Stimulated activated CD4-positive, alpha-beta T cell treated with anti-CD3 and anti-CD28 coated beads, Interleukin-4, amount 100 ng/mL, for 1 hour (primary cell): Measurements from ENCODE around the gene IL1RAPL1.

Experiments
- DNase-seq: peaks from one replicate; pipeline ENCODE4 v3.0.0-alpha.2; 2020

The IL1RAPL1 gene

DNA sequence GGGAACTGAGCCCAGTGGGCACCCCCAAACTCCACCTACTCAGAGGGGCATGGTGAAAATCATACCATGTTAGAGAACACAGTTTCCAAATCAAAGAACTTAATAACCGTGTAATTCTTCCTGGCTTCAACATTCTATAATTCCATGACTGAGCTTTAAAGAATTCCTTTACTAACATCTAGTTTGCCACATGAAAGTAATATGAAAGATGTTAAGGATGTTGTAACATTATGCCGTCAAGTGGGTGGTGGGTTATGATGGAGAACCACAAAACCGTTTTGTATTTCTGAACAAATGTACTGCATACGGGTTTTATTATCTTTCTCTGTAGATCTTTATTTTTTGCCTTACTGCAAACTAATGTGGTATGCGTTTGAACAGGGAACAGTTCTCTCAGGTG is 1079.1 kb downstream of the IL1RAPL1 start:
- DNase-seq = no peak

GRCh38 chrX:29671421-29671820 is 1084.2 kb downstream of the IL1RAPL1 start:
- no peak for DNase-seq

GRCh38 chrX:29687687-29688086 is 1100.4 kb downstream of the IL1RAPL1 start:
- DNase-seq = no peak

DNA sequence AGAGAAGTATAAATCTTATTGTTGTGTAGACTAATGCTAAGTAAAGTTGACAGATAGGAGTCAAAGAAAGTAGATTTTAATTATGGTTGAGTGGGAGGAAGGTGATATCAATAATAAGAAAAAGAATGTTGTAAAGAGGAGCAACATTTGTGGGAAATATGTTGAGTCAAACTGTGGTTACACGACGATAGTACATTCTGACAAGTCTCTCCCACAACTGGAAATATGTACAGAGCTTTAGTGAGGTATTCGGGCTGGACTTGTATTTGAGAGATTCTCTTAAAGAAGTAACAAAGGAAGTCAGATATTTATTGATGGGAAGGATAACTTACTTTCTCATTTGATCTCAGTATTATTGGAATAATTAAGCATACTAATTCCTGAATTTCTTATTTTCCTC is 1102.8 kb downstream of the IL1RAPL1 start:
- DNase-seq = no peak

DNA sequence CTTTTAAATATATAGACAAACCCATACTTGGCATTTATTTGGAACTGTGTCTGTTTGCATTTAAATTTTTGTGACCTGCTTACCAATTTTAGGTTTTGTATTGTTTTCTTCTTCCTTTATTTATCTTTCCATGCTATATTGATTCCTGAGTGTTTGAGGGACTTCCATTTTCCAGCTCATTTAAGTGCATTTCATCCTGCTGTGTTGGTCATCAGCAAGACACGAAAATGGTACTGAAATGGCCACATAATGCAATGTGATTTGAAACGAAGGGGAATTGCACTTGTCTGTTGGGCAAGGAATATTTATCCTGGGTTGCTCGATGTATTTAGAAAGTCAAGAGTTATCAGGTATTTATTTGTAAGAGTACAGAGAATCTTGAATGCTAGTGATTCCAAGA is 1103.8 kb downstream of the IL1RAPL1 start:
- no peak for DNase-seq

DNA sequence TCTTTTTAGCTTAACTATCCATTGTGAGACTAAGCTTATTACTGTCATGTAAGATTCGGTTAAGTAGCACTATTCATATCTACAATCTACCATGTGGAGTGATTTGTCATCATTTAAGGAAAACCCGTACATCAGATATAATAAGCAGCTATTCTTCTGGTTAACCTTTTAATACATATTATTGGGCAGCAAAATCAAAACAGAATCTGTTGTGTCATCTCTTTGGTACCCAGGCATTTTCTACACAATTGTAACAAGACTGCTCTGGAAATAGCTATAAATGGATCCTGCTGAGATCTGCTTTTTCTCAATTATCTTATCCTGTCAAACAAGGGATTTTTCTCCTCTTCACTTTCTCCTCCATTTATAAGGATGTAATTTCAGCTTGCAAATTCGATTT is 1106.7 kb downstream of the IL1RAPL1 start:
- no peak for DNase-seq

GRCh38 chrX:29699239-29699638 is 1112.0 kb downstream of the IL1RAPL1 start:
- no peak for DNase-seq

- DNase-seq = no peak
Observed at GRCh38 chrX:29707088-29707487, 1119.8 kb downstream of the IL1RAPL1 start.

DNA sequence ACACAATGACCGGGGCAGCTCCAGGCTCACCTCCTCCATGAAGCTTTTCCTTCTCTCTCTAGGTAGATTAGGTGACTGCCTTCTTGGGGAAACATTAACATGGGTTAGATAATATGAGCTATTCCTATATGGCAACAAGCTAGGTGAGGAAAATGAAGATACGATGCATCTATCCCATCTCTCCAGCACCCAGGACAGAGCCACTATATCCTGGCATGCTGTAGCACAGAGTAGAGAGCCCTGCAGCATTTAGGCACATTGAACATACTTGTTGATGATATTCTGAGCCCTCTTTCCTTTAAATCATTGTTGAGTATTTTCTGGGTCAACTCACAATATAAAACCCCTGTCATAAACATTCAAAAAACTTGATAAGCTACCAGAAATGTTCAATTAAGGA is 1133.9 kb downstream of the IL1RAPL1 start:
- DNase-seq = no peak

- DNase-seq = no peak
Observed at GRCh38 chrX:29724316-29724715, 1137.1 kb downstream of the IL1RAPL1 start.

- DNase-seq = no peak
Observed at GRCh38 chrX:29726811-29727210, 1139.6 kb downstream of the IL1RAPL1 start.

- no peak for DNase-seq
Observed at GRCh38 chrX:29728639-29729038, 1141.4 kb downstream of the IL1RAPL1 start.

DNA sequence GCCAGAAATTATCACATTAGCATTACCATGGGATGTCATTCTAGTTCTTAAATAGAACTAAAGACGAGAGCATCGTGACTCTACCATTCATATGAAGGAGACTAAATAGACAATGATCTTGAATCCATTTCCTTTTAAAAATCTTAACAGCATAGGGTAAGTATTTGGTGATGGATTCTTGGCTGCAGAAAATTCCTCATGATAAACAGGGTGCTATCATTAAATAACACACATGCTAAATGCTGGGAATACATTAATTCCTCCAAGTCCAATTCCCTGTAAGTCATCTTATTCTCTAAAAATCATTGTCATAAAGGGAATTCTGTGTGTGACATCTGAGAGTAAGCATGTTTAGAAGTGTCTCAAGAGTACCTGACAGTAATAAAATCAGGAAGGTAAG is 1157.7 kb downstream of the IL1RAPL1 start:
- DNase-seq = no peak

- DNase-seq = no peak
Observed at GRCh38 chrX:29746326-29746725, 1159.1 kb downstream of the IL1RAPL1 start.

DNA sequence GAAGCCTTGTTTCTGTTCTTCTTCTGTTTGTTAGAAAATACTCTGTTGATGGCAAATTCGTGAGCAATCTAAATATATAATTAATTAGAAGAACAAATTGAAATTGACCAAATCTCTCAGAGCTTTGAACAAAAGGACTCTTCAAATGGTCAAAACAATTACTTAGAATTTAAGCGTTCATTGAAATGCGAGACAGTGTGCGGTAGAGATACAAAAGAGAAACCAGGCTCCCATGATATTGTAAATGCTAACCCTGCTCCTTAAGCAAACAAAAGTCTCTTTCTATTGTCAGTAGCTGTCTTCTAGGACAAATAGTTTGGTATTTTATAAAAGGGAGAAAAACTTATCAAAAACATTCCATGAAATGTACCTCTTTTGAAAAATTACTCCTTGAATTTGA is 1174.8 kb downstream of the IL1RAPL1 start:
- no peak for DNase-seq

DNA sequence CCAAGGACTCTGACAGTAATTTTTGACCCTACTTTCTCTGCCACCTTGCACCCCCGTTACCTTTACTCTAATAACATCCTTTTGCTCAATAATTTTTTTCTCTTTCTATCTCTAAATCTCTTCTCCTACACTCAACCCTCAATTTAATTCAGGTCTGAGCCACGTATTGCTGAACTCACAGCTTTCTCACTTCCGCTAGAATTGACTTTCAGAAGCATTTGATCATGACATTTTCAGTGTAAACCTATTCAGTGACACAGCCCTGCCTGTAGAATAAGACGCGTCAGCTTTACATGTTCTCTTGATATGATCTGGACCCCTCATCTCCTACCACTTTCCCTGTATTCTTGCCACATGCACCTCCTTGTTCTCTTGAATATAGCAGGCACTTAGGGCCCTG is 1188.6 kb downstream of the IL1RAPL1 start:
- DNase-seq = no peak

- DNase-seq = no peak
Observed at GRCh38 chrX:29787656-29788055, 1200.4 kb downstream of the IL1RAPL1 start.

DNA sequence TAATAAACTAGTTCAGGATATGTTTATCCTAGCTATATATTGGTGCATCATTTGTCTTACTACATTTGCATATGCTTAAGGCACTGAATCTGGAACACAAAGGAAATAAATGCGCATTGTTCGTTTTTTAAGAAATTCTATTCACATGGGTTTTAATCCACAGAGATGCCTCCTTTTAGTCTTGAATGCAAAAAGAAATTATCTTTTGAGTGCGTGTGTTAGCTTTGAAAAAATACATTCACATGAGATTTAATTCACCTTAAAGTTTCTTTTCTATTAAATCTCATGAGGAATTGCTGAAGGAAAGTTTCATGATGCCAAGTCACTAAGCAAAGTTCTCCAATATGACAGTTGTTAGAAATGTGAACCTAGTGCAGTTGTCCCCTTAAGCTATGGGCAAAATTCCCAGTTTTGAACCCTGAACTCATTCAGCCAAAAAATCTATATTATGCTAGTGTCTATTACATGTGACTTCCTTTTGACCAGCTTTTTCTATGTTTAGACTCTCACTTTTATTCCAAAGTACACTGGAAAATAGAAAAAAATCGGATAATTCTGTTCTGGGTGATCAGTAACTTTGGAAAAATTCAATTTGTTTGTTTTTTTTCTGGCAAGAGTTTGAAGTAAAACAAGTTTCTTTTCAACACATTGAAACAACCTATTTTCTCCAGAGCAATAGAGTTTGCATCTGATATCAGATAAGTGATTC is 1201.9 kb downstream of the IL1RAPL1 start:
- no peak for DNase-seq

GRCh38 chrX:29792335-29792734 is 1205.1 kb downstream of the IL1RAPL1 start:
- no peak for DNase-seq

DNA sequence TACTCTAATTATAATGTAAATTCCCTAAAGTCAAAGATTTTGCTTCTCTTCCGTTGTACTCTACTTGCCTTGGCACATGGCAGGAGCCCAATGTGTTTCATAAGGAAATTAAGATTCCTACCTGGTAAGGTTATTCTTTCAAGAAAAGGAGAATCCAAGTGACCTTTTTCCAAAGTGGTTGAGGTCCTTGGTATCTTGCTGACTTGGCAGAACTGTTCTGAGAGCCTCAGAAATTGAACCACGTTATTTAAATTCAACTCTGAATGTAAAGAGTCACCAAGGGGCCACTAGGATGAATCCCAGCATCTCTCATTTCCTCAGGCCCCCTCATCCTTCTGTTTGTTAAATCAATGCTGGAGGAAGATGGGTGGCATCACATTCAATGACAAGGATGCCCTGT is 1209.9 kb downstream of the IL1RAPL1 start:
- no peak for DNase-seq

GRCh38 chrX:29798469-29798868 is 1211.2 kb downstream of the IL1RAPL1 start:
- no peak for DNase-seq

DNA sequence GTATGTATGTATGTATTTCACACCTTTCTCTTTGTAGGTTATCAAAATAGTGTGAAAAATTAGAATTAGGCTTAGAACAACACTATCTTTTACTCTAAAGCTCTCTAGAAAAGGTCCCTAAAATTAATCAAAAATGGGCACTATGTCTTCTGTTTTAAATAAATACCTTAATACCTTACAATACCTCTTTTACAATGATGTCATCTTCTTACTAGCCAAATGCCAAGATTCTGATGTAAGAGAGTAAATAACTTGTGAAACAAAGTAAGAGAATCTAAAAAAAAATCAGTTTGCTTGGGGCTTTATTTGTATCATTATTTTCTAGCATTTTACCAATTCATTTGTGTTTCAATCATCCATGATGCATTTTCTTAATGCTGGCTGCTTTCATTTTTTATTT is 1225.9 kb downstream of the IL1RAPL1 start:
- DNase-seq = no peak

DNA sequence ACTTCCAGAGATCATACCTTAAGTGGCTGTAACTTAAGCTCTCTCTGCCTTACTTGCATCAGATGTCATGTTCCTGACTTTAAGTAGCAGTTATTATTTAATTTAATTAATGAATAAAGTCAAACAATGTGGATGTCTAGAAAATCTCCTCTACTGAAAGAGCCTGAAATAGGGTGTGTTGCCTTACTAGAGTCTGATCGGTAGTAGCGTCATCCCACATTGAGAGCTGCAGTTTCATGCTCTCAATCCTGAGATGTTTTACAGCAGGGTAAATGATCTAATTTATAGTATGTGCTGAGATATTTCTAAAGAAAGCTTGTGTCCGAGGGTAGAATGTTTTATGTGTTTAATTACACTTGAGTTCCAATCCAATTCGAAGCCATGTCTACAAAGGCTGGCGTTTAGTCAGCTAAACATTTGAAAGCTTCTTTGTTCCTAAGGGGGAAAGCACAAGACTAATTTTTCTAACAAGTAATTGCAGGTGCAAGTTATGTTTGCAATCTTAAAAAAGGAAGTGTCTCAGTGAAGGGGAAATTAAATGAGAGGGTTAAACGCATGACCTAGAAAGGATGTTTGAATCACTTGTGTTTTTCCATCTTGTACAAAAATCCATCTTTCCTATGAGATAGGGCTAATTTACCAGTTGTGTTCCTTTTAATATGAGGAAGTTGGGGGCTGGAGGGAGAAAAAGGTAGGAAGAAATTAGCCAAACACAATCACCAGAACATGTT is 1237.1 kb downstream of the IL1RAPL1 start:
- no peak for DNase-seq

- no peak for DNase-seq
Observed at GRCh38 chrX:29826742-29827141, 1239.5 kb downstream of the IL1RAPL1 start.

- DNase-seq = no peak
Observed at GRCh38 chrX:29834311-29834710, 1247.1 kb downstream of the IL1RAPL1 start.
